Adrenal gland (tissue), 12 donors: ENCODE measurements around the gene SMG6. TPM values are rescaled to one million over a fixed set of nuclear protein-coding genes. Genes with fewer than 3 reads are reported as not detected.

Source experiments
- DNase-seq, 7 donors: peaks; one replicate each; pipeline ENCODE4 v3.0.0-alpha.2; 2019 to 2020
- H3K27ac ChIP-seq, 5 donors: fragments of 200-600 bp; sonication (generic) in 4 of 5; 1 replicate in 3 of 5; 2 replicates in 2 of 5; pipeline versions ENCODE4 v1.5.1 to v1.8.0; 2016 to 2020; ENCODE audit warnings: mild to moderate bottlenecking in 1 of 5
- H3K27me3 ChIP-seq: fragments of 200-600 bp; 2 replicates; pipeline ENCODE4 v1.8.0; 2021
- H3K36me3 ChIP-seq, 2 donors: fragments of 200-600 bp; replicated peaks in 1 of 2; 1 replicate in 1 of 2; 2 replicates in 1 of 2; pipeline versions ENCODE4 v1.5.1 to v1.8.0; 2018 to 2022
- H3K4me1 ChIP-seq, 2 donors: fragments of 200-600 bp; replicated peaks in 1 of 2; 1 replicate in 1 of 2; 2 replicates in 1 of 2; pipeline versions ENCODE4 v1.5.1 to v1.8.0; 2018 to 2021
- H3K4me3 ChIP-seq, 4 donors: fragments of 200-600 bp; sonication (generic) in 3 of 4; one replicate each; pipeline ENCODE4 v1.5.1; 2016 to 2018
- H3K9me3 ChIP-seq, 3 donors: fragments of 200-600 bp; sonication (generic) in 1 of 3; replicated peaks in 1 of 3; 1 replicate in 2 of 3; 2 replicates in 1 of 3; pipeline versions ENCODE4 v1.5.1 to v1.8.0; 2016 to 2021
- CTCF ChIP-seq, 6 experiments: fragments of 450-650 bp in 4 of 6; fragments of 200-600 bp in 2 of 6; sonication (generic) in 1 of 6; IDR thresholded peaks; 1 replicate in 5 of 6; 2 replicates in 1 of 6; pipeline versions ENCODE4 v1.5.1 to v1.8.0; 2016 to 2021; ENCODE audit warnings: antibody characterized with exemption in 6 of 6, mild to moderate bottlenecking in 2 of 6, moderate library complexity in 1 of 6
- POLR2A ChIP-seq, 2 donors: fragments of 450-650 bp; IDR thresholded peaks; one replicate each; pipeline ENCODE4 v1.6.1; 2017; ENCODE audit warnings: antibody characterized with exemption in 2 of 2, mild to moderate bottlenecking in 2 of 2, moderate library complexity in 1 of 2
- WGBS, 4 donors: extraction: QIAGEN DNeasy Blood & Tissue Kit in 2 of 4; methylation state at CpG; one replicate each; pipeline versions ENCODE4 v1.1.5 to v1.1.7; 2013 to 2017; 5-methylcytosine and 5-hydroxymethylcytosine counted together
- intact Hi-C, 2 donors: fragments of 100-400 bp; cut with DNase I; formaldehyde crosslinking; loops; one replicate each; pipeline versions ENCODE4 v1.14.1 to v1.15.0; 2022 to 2023
- polyA plus RNA-seq, 3 donors: library from polyadenylated mRNA; stranded (reverse); fragments of 200-250 nt in 2 of 3; fragments of 350-450 nt in 1 of 3; fragmentation: Illumina TruSeq in 1 of 3; extraction: RNeasy Lipid Tissue Mini Kit (QIAGEN cat#74804) in 1 of 3; gene quantifications; one replicate each; pipeline ENCODE4 v1.2.3, GENCODE V29; 2013 to 2014
- total RNA-seq, 9 donors: library from RNA; depleted of rRNA in 4 of 9; stranded (reverse); fragments of >200 nt in 4 of 9; fragments of 120-200 nt in 1 of 9; fragmentation: NEBNext Ultra II Directional in 1 of 9; extraction: Animal tissue kit (Norgen Biotek cat#: 25700) in 1 of 9; gene quantifications; one replicate each; pipeline versions ENCODE4 v1.1.0 to v1.2.4, GENCODE V29; 2013 to 2023
- donor health status: healthy with polysubstance abuse.
- donor health status: Bipolar disorder and iron deficiency.
- donor health status: DM: yes; HTN: yes; CAD: no.
- donor health status: DM: no; HTN: no; CAD: no.
- donor health status: DM: no; HTN: no; CAD: no.
- donor health status: DM: yes; HTN: yes; CAD: no.

The SMG6 gene
- total and polyA plus RNA-seq, 12 donors: 15.9 to 85.1 (median 44.0) TPM

- Histone ChIP-seq H3K4me1 (peaks cover 4 to 26% of the 10 kb centered on the region in 2 donors), H3K9me3 (no peaks in the 10 kb centered on the region), H3K4me3 (no peak overlapping the region), H3K27me3 (no peaks in the 10 kb centered on the region), H3K27ac (peak overlapping the region in 2 of 5 donors; percentile 55 to 72), H3K36me3 (peaks cover 0 to 22% of the 10 kb centered on the region in 2 donors)
- TF ChIP-seq POLR2A (IDR thresholded peaks at IDR 0.05) (no peak), CTCF (IDR thresholded peaks at IDR 0.05) (no peak)
- WGBS, 4 donors: 62 to 75% (median 71%) methylated on average over 4 of the region's 4 CpGs
- intact Hi-C loops: no loop called here
- DNase-seq: peak in 1 of 7 donors; percentile 42
Observed at GRCh38 chr17:2190014-2190413, 113.6 kb downstream of the SMG6 start.

DNA sequence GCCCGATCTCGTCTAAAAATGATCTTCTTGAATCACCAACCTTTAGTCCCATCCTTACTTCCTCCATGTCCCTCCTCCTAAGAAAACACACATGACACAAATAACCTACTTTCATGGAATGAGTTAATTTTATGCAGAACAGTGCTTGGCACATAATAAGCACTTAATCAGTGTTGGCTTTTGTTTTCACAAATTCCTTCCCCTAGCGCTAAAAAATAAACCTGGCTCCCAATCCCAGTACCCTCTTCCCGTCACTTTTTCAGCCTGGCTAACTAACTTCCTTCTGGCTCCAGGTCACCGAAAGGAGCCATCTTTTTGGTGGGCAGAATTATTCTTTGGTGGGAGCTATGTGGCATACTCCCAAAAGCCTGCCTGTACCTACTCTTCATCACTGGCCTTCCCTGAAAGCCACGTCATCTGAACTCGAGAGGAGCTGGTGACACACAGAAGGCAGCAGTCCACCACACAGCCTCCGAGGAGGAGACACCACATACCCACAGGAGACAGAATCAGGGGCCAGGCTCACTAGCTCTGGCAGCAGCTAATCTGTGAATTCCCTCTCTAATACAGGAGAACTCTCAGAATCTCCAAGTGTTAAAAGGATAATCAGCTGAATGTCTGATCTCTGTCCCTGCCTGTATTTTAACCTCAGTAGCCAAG is 114.5 kb downstream of the SMG6 start:
- no peaks in the 10 kb centered on the region for H3K9me3 ChIP-seq
- no peak for DNase-seq
- intact Hi-C loops: no loop called here
- 73 to 86% (median 80%) methylated on average over 8 of the region's 8 CpGs for WGBS, 4 donors
- no peaks in the 10 kb centered on the region for H3K27me3 ChIP-seq
- TF ChIP-seq CTCF (IDR thresholded peaks at IDR 0.05) (no peak), POLR2A (IDR thresholded peaks at IDR 0.05) (no peak)
- peak overlapping the region in 2 of 5 donors; percentile 55 to 72 for H3K27ac ChIP-seq
- H3K4me3 ChIP-seq: no peak overlapping the region
- peaks cover 4 to 26% of the 10 kb centered on the region in 2 donors for H3K4me1 ChIP-seq
- H3K36me3 ChIP-seq: peaks cover 0 to 22% of the 10 kb centered on the region in 2 donors

- DNase-seq: no peak
- H3K36me3 ChIP-seq: peaks cover 0 to 22% of the 10 kb centered on the region in 2 donors
- no peaks in the 10 kb centered on the region for H3K9me3 ChIP-seq
- peaks cover 4 to 25% of the 10 kb centered on the region in 2 donors for H3K4me1 ChIP-seq
- H3K27me3 ChIP-seq: no peaks in the 10 kb centered on the region
- 85 to 93% (median 91%) methylated on average over 5 of the region's 5 CpGs for WGBS, 4 donors
- H3K27ac ChIP-seq: no peak overlapping the region
- intact Hi-C loops: no loop called here
- TF ChIP-seq POLR2A (IDR thresholded peaks at IDR 0.05) (no peak), CTCF (IDR thresholded peaks at IDR 0.05) (no peak)
- H3K4me3 ChIP-seq: no peak overlapping the region
Observed at GRCh38 chr17:2187758-2188157, 115.8 kb downstream of the SMG6 start.

DNA sequence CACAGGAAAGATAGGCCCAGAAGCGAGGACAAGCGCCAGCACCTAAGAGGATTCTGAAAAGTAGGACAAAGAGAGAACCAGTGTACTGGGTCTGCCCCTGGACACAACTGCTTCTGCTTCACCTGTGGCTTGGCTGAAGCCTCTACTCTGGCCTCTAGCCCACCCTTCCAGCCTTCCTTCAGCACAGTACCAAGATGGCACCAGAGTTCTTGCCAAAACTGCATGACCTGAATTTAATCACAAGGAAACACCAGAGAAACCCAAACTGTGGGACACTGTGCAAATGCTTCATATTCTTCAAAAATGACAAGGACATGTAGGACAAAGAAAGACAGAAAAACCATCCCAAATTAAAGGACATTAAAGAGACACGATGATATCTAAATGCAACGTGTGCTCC is 116.6 kb downstream of the SMG6 start:
- TF ChIP-seq CTCF (IDR thresholded peaks at IDR 0.05) (no peak), POLR2A (IDR thresholded peaks at IDR 0.05) (no peak)
- Histone ChIP-seq H3K4me3 (no peak overlapping the region), H3K27ac (no peak overlapping the region), H3K27me3 (no peaks in the 10 kb centered on the region), H3K36me3 (peaks cover 0 to 22% of the 10 kb centered on the region in 2 donors), H3K9me3 (no peaks in the 10 kb centered on the region), H3K4me1 (peaks cover under 1 to 25% of the 10 kb centered on the region in 2 donors)
- intact Hi-C loops: no loop called here
- DNase-seq: no peak
- 93 to 95% (median 95%) methylated on average over 4 of the region's 4 CpGs for WGBS, 4 donors
